ENCODE data around the gene HTT.

The HTT gene

GRCh38 chr4:3218824-3219760 lies 144.6 kb downstream of the HTT start:
- DNase-seq (ENCODE audit: low read depth, low spot score) = no peak

GRCh38 chr4:3219761-3220475 lies 145.4 kb downstream of the HTT start:
- DNase-seq (ENCODE audit: low read depth, low spot score) = no peak

GRCh38 chr4:3220476-3221183 lies 146.1 kb downstream of the HTT start:
- DNase-seq (ENCODE audit: low read depth, low spot score) = no peak

GRCh38 chr4:3221184-3221494 lies 146.7 kb downstream of the HTT start:
- no peak for DNase-seq (ENCODE audit: low read depth, low spot score)

- DNase-seq (ENCODE audit: low read depth, low spot score) = no peak
Observed at GRCh38 chr4:3221996-3222395, 147.5 kb downstream of the HTT start.

GRCh38 chr4:3223346-3223745 lies 148.9 kb downstream of the HTT start:
- DNase-seq (ENCODE audit: low read depth, low spot score) = no peak

- no peak for DNase-seq (ENCODE audit: low read depth, low spot score)
Observed at GRCh38 chr4:3223956-3224748, 149.7 kb downstream of the HTT start.

- DNase-seq (ENCODE audit: low read depth, low spot score) = no peak
Observed at GRCh38 chr4:3225071-3225850, 150.8 kb downstream of the HTT start.

- no peak for DNase-seq (ENCODE audit: low read depth, low spot score)
Observed at GRCh38 chr4:3225936-3226335, 151.5 kb downstream of the HTT start.

GRCh38 chr4:3226467-3226866 lies 152.0 kb downstream of the HTT start:
- no peak for DNase-seq (ENCODE audit: low read depth, low spot score)

- DNase-seq (ENCODE audit: low read depth, low spot score) = no peak
Observed at GRCh38 chr4:3226944-3227343, 152.5 kb downstream of the HTT start.

GRCh38 chr4:3227878-3228675 lies 153.6 kb downstream of the HTT start:
- DNase-seq (ENCODE audit: low read depth, low spot score) = no peak

- DNase-seq (ENCODE audit: low read depth, low spot score) = no peak
Observed at GRCh38 chr4:3228881-3229280, 154.4 kb downstream of the HTT start.

GRCh38 chr4:3229328-3229727 lies 154.8 kb downstream of the HTT start:
- no peak for DNase-seq (ENCODE audit: low read depth, low spot score)

- DNase-seq (ENCODE audit: low read depth, low spot score) = no peak
Observed at GRCh38 chr4:3229964-3230363, 155.5 kb downstream of the HTT start.

- DNase-seq (ENCODE audit: low read depth, low spot score) = no peak
Observed at GRCh38 chr4:3231471-3231870, 157.0 kb downstream of the HTT start.

GRCh38 chr4:3232001-3232400 lies 157.5 kb downstream of the HTT start:
- no peak for DNase-seq (ENCODE audit: low read depth, low spot score)

- no peak for DNase-seq (ENCODE audit: low read depth, low spot score)
Observed at GRCh38 chr4:3232871-3233271, 158.4 kb downstream of the HTT start.

GRCh38 chr4:3233391-3234071 lies 159.1 kb downstream of the HTT start:
- no peak for DNase-seq (ENCODE audit: low read depth, low spot score)
